Skin of body (tissue), 2 donors: ENCODE measurements around the gene TEX11. TPM values are rescaled to one million over a fixed set of nuclear protein-coding genes. Genes with fewer than 3 reads are reported as not detected.
A peak's percentile ranks its signal among the peaks of the same experiment; 100 is the strongest.
"Not testable (repeated sequence)": the region's sequence is repeated elsewhere in the genome, so short reads cannot be mapped to it uniquely, and the experiment has no call there.

ENCODE experiments used
- DNase-seq: peaks from one replicate; lab custom pipeline; 2025; lab: John Stamatoyannopoulos, UW
- total RNA-seq: library from RNA; depleted of rRNA; stranded (reverse); fragments of >200 nt; gene quantifications from one replicate; pipeline ENCODE4 v1.2.3, GENCODE V29; 2014

Gene TEX11
- not detected for total RNA-seq

GRCh38 chrX:70908541-70908940, at the start of gene TEX11:
TSS of gene TEX11 (minus strand) at chrX:70908711. CDS start at chrX:70907789, 922 bp downstream.
- DNase-seq, result no peak

GRCh38 chrX:70954871-70955270, 46.4 kb upstream of the TEX11 start:
- DNase-seq, result no peak

- DNase-seq, result no peak
These were observed 15.9 kb upstream of the TEX11 start for GRCh38 chrX:70924294-70924911.

GRCh38 chrX:70922774-70923473, 14.4 kb upstream of the TEX11 start:
- no peak for DNase-seq

GRCh38 chrX:70921709-70922352, 13.3 kb upstream of the TEX11 start:
- no peak for DNase-seq

GRCh38 chrX:70916754-70917153, 8.2 kb upstream of the TEX11 start:
- no peak for DNase-seq

GRCh38 chrX:70907900-70908299, 611 bp downstream of the TEX11 start:
- DNase-seq, result no peak

- DNase-seq, result no peak
These were observed 7.0 kb downstream of the TEX11 start for GRCh38 chrX:70901465-70901864.

- DNase-seq, result not testable (repeated sequence)
These were observed 18.1 kb downstream of the TEX11 start for GRCh38 chrX:70890441-70890840.

GRCh38 chrX:70878902-70879301, 29.6 kb downstream of the TEX11 start:
- DNase-seq, result no peak

GRCh38 chrX:70852294-70852693, 56.2 kb downstream of the TEX11 start:
- DNase-seq, result no peak

- DNase-seq, result not testable (repeated sequence)
These were observed 64.4 kb downstream of the TEX11 start for GRCh38 chrX:70844081-70844480.

GRCh38 chrX:70843620-70844019, 64.9 kb downstream of the TEX11 start:
- DNase-seq, result not testable (repeated sequence)

- DNase-seq, result no peak
These were observed 73.9 kb downstream of the TEX11 start for GRCh38 chrX:70834589-70834988.

- peak; percentile 0 for DNase-seq
These were observed 81.8 kb downstream of the TEX11 start for GRCh38 chrX:70826715-70827114.

GRCh38 chrX:70825366-70825765, 83.1 kb downstream of the TEX11 start:
- DNase-seq, result no peak

GRCh38 chrX:70808942-70809940, 99.3 kb downstream of the TEX11 start:
- DNase-seq, result no peak

- DNase-seq, result no peak
These were observed 102.4 kb downstream of the TEX11 start for GRCh38 chrX:70806081-70806480.

- DNase-seq, result not testable (repeated sequence)
These were observed 111.8 kb downstream of the TEX11 start for GRCh38 chrX:70796742-70797141.

GRCh38 chrX:70774223-70774622, 134.3 kb downstream of the TEX11 start:
- no peak for DNase-seq

GRCh38 chrX:70769659-70770227, 138.8 kb downstream of the TEX11 start:
- peak; percentile 0 for DNase-seq
